Mesothelial cell of epicardium (in vitro differentiated cells): ENCODE measurements around the gene AUTS2. TPM values are rescaled to one million over a fixed set of nuclear protein-coding genes. Genes with fewer than 3 reads are reported as not detected.

Source experiments
- DNase-seq, 2 experiments: peaks; one replicate each; pipeline ENCODE4 v3.0.0; 2021; ENCODE audit warnings: low spot score in 2 of 2; ENCODE audit not compliant: unreplicated experiment in 2 of 2
- H3K27ac Mint-ChIP-seq: 2 replicates; pipeline ENCODE4 v1.8.0; 2021; ENCODE audit warnings: mixed read lengths
- H3K27me3 Mint-ChIP-seq: 2 replicates; pipeline ENCODE4 v1.8.0; 2021; ENCODE audit warnings: low read depth, mixed read lengths
- H3K36me3 Mint-ChIP-seq: 2 replicates; pipeline ENCODE4 v1.8.0; 2021; ENCODE audit warnings: mixed read lengths
- H3K4me1 Mint-ChIP-seq: 2 replicates; pipeline ENCODE4 v1.8.0; 2021; ENCODE audit warnings: mixed read lengths
- H3K4me3 Mint-ChIP-seq: 2 replicates; pipeline ENCODE4 v1.8.0; 2021; ENCODE audit warnings: mild to moderate bottlenecking, moderate library complexity, mixed read lengths
- H3K9me3 Mint-ChIP-seq: 2 replicates; pipeline ENCODE4 v1.8.0; 2021; ENCODE audit warnings: mixed read lengths
- CTCF ChIP-seq: fragments of 200-600 bp; sonication (generic); IDR thresholded peaks from one replicate; pipeline ENCODE4 v1.5.0; 2021; ENCODE audit warnings: antibody characterized with exemption; ENCODE audit not compliant: unreplicated experiment
- total RNA-seq: library from RNA; stranded (reverse); gene quantifications from 3 replicates; pipeline ENCODE4 v1.2.1, GENCODE V29; 2021

Gene AUTS2
- total RNA-seq, 1 donor from 2014 or later, result 135 TPM

GRCh38 chr7:70721500-70721899 is 1123.2 kb downstream of the AUTS2 start:
- DNase-seq, result no peak
- Mint-ChIP-seq H3K27ac (no peak overlapping the region), H3K9me3 (no peaks in the 10 kb centered on the region), H3K27me3 (no peaks in the 10 kb centered on the region), H3K4me1 (peaks cover 30% of the 10 kb centered on the region), H3K36me3 (peaks cover 6% of the 10 kb centered on the region), H3K4me3 (no peak overlapping the region)
- TF ChIP-seq CTCF, result no peak

DNA sequence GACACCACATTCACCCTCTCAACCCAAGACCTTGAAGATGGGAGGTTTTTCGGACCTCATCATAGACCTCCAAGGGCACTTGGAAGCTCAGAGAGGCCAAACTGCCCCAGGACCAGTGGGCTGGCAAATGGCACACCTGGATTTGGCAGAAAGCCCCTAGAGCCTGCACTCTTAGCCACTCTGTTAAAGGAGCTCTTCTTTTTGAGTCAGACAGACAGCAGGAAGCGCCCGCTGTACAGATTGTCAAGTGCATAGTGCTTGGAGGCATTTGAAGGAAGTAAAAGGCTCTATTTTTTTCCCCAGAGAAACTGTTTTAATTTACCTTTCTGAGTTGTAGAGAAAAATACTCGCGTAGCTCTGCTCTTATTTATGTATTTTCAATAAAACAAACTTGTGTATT is 1125.1 kb downstream of the AUTS2 start:
- TF ChIP-seq CTCF, result no peak
- Mint-ChIP-seq H3K4me3 (no peak overlapping the region), H3K4me1 (peaks cover 46% of the 10 kb centered on the region), H3K9me3 (no peaks in the 10 kb centered on the region), H3K36me3 (peaks cover 6% of the 10 kb centered on the region), H3K27ac (no peak overlapping the region), H3K27me3 (no peaks in the 10 kb centered on the region)
- DNase-seq, result no peak

DNA sequence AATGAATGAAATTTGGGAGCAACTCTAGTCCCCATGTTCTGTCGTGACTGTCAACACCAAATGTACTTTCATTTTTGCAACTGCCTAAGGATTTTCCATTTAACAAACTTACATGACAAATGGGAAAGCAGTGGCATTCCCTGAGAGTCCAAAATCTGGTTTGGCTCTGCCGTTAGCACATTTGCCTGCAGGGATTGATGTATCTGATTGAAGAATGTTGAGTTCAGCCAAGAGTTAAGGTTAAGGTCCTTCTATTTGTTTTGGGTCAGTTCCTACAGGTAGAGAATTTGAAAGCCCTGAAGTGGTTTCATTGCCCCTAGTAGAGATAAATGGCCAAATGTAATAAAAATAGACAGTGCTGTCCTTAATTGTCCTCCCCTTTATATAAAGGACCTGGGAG is 1127.2 kb downstream of the AUTS2 start:
- no peaks in the 10 kb centered on the region for H3K27me3 Mint-ChIP-seq
- peaks cover 3% of the 10 kb centered on the region for H3K9me3 Mint-ChIP-seq
- no peak for DNase-seq
- no peak for TF ChIP-seq CTCF
- H3K27ac Mint-ChIP-seq, result no peak overlapping the region
- peaks cover 4% of the 10 kb centered on the region for H3K36me3 Mint-ChIP-seq
- no peak overlapping the region for H3K4me3 Mint-ChIP-seq
- peaks cover 49% of the 10 kb centered on the region for H3K4me1 Mint-ChIP-seq

DNA sequence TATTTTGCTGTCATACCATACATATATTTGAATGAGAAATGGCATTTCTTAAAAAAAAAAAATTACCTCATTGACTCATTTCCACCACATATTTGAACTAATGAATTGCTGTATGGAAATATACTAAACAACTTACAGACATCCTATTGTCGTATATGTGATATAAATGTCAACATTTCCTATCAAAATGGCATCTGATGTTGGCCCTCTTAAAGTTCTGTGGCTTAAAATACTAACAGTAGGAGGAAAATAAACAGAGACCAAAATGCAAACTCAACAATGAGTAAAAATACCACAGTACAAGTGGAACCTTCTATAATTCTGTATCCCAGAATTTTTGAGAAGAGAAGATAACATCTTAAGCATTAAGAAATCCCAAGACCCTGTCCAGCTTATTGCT is 1128.0 kb downstream of the AUTS2 start:
- H3K27me3 Mint-ChIP-seq, result no peaks in the 10 kb centered on the region
- H3K4me1 Mint-ChIP-seq, result peaks cover 47% of the 10 kb centered on the region
- H3K27ac Mint-ChIP-seq, result no peak overlapping the region
- TF ChIP-seq CTCF, result no peak
- no peak overlapping the region for H3K4me3 Mint-ChIP-seq
- DNase-seq, result no peak
- H3K9me3 Mint-ChIP-seq, result peaks cover 9% of the 10 kb centered on the region
- peaks cover 9% of the 10 kb centered on the region for H3K36me3 Mint-ChIP-seq

DNA sequence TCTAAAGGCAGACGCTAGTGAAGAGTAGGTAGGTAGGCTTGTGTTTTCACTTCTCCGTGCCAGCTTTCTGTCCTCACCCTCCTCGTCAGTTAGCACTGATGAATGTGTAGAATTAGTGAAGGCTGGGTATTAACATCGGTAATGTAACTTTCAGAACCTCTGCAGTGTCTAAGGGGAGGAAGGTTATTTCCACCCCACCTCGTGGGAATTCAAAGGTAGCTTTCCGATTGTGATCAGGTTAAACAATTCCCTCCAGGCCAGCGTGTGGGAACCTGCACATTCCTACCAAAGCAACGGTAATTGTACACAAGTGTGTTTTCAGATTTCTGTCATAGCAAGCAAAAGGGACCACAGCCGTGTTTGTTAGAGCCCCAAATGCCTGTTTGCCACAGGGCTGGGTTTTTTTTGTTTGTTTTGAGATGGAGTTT is 1128.7 kb downstream of the AUTS2 start:
- Mint-ChIP-seq H3K27me3 (no peaks in the 10 kb centered on the region), H3K9me3 (peaks cover 9% of the 10 kb centered on the region), H3K4me3 (no peak overlapping the region), H3K4me1 (peaks cover 44% of the 10 kb centered on the region), H3K36me3 (peaks cover 10% of the 10 kb centered on the region), H3K27ac (peak overlapping the region; percentile 21)
- TF ChIP-seq CTCF, result no peak
- DNase-seq, result no peak

GRCh38 chr7:70727861-70728260 is 1129.6 kb downstream of the AUTS2 start:
- H3K27ac Mint-ChIP-seq, result no peak overlapping the region
- TF ChIP-seq CTCF, result no peak
- peaks cover 9% of the 10 kb centered on the region for H3K9me3 Mint-ChIP-seq
- peaks cover 10% of the 10 kb centered on the region for H3K36me3 Mint-ChIP-seq
- H3K27me3 Mint-ChIP-seq, result no peaks in the 10 kb centered on the region
- no peak for DNase-seq
- H3K4me1 Mint-ChIP-seq, result peaks cover 45% of the 10 kb centered on the region
- H3K4me3 Mint-ChIP-seq, result no peak overlapping the region
